ENCODE results near the gene DPP8. TPM values are rescaled to one million over a fixed set of nuclear protein-coding genes. Genes with fewer than 3 reads are reported as not detected.

The DPP8 gene
- total RNA-seq, 1 experiment from 2014 or later: 27.1 TPM

GRCh38 chr15:65393557-65393956 lies 123.9 kb downstream of the DPP8 start:
- no peaks in the 10 kb centered on the region for H4K20me1 ChIP-seq (ENCODE audit: insufficient read depth)
- ChIA-PET CTCF (no interaction called here), RAD21 (ENCODE audit: low non-redundant PET in 1 of 2, low total read pairs in 2 of 2, uncharacterized antibody in 2 of 2, unreplicated experiment in 2 of 2) (no interaction called here), POLR2A (no interaction called here)
- ATAC-seq (no peak), DNase-seq (ENCODE audit: low read depth, low spot score) (no peak)
- no peak overlapping the region for H3K27ac ChIP-seq (ENCODE audit: low read depth, low read length)
- H3K4me1 ChIP-seq (ENCODE audit: control insufficient read depth in 1 of 2, insufficient read depth in 2 of 2, low read length in 2 of 2): no peaks in the 10 kb centered on the region
- no peak overlapping the region for H3K9ac ChIP-seq (ENCODE audit: low read length)
- H3K36me3 ChIP-seq (ENCODE audit: control insufficient read depth in 1 of 2, insufficient read depth in 2 of 2, low read length in 2 of 2): no peaks in the 10 kb centered on the region
- no peak for TF ChIP-seq ZFX (IDR thresholded peaks at IDR 0.05)
- TF ChIP-seq REST (IDR thresholded peaks at IDR 0.05; ENCODE audit: low read depth): no peak
- TF ChIP-seq FOSL1 (IDR thresholded peaks at IDR 0.05; ENCODE audit: low read depth): no peak
- TF ChIP-seq SIN3A (IDR thresholded peaks at IDR 0.05; ENCODE audit: low read depth): no peak
- no peak for TF ChIP-seq POLR2AphosphoS5 (IDR thresholded peaks at IDR 0.05; ENCODE audit: low read depth, low read length)
- no peak for TF ChIP-seq TCF7L2 (IDR thresholded peaks at IDR 0.05; ENCODE audit: borderline replicate concordance, extremely low read depth, insufficient read depth, insufficient read length)
- no peak for TF ChIP-seq SRF (IDR thresholded peaks at IDR 0.05; ENCODE audit: low read depth)
- no peak for TF ChIP-seq RAD21 (IDR thresholded peaks at IDR 0.05; ENCODE audit: low read depth)
- TF ChIP-seq EZH2 (IDR thresholded peaks at IDR 0.05): no peak
- TF ChIP-seq ZNF274 (IDR thresholded peaks at IDR 0.05; ENCODE audit: low read depth, low read length): no peak
- H3K4me2 ChIP-seq (ENCODE audit: low read length): no peak overlapping the region
- BruUV-seq (replicated peaks): no TSS peak
- no peaks in the 10 kb centered on the region for H3K79me2 ChIP-seq (ENCODE audit: insufficient read depth, low read length)
- intact Hi-C loops (cut with micrococcal nuclease): no loop called here
- no peaks in the 10 kb centered on the region for H3K9me2 ChIP-seq (ENCODE audit: insufficient read depth)
- no peaks in the 10 kb centered on the region for H3K9me3 ChIP-seq (ENCODE audit: control insufficient read depth in 1 of 2, insufficient read depth in 1 of 2, low read depth in 1 of 2, low read length in 2 of 2)
- H3K4me3 ChIP-seq (replicated peaks in 1 of 2; ENCODE audit: low read depth in 1 of 2, low read length in 2 of 2): no peak overlapping the region
- H2AFZ ChIP-seq (ENCODE audit: low read depth, low read length, poor library complexity, severe bottlenecking): no peak overlapping the region
- no peaks in the 10 kb centered on the region for H3K27me3 ChIP-seq (ENCODE audit: insufficient read depth, low read length)

Measured in HCT116 (cell line).